IPS-NIHi11 (cell line): ENCODE data around the gene ARHGEF10L.

Experiments used
- DNase-seq: peaks from one replicate; pipeline ENCODE4 v3.0.0; 2012; ENCODE audit warnings: mixed read lengths, low spot score

The ARHGEF10L gene

DNA sequence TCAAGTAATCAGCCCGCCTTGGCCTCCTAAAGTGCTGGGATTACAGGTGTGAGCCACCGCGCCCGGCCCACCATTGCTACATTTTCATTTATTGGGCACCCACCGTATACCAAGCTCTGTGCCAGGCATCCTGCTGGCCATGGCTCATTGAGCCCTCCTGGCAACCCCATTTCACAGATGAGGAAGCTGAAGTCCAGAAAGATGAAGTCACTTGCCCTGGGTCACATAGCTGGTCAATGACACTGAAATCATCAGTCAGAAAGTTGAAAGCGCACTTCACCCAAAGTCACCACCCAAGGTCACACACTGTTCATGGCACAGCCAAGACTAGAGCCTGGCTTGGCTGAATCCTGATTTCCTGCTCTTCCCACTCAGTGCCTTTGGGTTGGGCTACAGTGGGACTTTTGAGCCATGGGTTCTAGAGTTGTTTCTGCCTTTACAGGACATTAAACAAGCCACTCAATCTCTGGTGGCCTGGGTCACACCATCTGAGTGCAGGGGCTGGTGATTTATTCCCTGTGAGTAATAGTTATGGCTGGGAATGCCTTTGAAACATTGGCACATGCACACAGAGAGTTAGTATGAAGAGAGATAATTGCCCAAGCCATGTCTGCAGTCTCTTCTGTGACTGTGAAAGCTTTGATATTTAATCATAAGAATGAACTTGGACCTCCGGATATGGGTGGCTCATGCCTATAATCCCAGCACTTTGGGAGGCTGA is 16.0 kb upstream of the ARHGEF10L start:
- no peak for DNase-seq

DNA sequence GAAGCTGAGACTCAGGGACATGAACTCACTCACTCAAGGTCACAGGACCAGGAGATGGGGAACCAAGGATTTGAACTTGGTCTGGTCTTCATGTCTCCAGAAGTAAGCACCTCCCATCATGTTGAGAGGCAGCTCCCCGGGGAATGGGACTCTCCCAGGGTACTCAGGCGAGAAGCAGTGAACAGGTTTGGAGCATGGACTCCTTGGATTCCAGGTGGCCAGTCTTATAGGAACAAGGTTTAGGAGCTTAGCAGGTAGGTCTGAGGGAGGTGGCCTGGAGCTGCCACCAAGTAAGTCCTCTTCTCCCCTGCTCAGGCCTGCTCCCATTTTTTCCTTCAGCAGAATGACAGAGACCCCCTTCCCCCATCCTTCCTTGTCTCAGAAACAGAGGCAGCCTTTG is 14.9 kb upstream of the ARHGEF10L start:
- DNase-seq = no peak

DNA sequence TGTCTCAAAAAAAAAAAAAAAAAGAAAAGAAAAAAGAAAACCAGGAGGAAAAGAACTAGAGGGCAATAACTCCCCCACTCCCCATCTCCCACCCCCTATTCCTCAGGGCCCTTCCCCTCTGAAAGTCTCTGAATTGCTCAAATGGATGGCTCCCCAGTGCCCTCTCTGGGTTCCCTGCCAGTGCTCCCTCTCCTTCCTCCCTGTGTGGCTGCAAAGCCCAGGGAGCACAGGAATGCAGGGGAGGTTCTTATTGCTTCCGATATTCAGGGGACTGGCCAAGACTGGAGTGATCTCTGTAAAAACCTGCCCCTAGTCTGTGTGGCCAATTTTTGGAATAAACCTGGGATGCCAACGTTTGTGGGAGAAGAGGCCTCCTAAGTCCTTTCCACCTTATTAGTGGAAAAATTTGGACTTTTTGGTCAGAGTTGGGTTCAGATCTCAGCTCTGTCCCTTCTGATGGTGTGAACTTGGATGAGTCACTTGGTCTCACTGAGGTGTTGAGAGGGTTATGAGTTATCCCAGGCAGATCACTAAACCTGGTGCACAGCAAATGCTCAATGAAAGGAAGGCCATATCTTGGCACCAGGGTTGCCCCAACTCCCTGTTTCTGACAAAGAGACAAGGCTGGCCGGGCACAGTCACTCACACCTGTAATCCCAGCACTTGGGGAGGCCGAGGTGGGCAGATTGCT is 13.4 kb upstream of the ARHGEF10L start:
- no peak for DNase-seq

DNA sequence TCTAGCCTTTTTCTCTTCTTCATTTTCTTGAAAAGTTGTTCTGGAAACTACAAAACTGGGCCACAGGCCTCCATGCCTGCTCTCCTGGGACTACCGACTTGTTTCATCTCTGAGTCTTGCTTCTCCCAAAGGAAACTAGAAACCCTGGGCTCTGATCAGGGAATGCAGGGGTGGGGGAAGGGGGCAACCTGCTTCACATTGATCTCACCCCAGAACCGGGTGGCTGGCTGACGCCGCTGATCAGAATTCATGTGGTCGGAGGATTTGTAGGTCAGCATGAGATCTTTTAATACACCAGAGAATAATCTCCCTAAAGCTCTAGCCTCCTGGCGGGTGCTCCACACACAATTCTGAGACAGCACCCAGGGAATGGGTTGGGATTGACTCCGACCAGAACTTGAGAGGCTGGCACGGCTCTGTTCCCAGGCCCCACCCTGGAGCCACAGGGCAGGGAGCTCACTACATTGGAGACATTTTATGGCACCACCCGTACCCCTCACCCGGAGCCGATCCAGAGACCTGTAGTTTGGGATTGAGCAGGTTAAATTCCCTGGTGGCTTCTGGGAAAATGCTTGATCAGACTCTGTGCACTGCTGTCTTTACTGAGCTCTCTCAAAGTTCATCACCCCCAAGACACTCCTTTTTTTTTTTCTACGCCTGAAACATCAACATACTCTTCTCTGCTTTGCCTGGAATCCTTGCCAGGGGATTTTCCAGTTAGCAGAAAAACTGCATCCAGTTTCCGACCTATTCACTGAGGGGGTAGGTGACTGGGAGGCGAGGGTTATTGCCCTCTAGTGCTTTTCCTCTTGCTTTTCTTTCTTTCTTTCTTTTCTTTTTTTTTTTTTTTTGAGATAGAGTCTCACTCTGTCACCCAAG is 12.2 kb upstream of the ARHGEF10L start:
- no peak for DNase-seq

DNA sequence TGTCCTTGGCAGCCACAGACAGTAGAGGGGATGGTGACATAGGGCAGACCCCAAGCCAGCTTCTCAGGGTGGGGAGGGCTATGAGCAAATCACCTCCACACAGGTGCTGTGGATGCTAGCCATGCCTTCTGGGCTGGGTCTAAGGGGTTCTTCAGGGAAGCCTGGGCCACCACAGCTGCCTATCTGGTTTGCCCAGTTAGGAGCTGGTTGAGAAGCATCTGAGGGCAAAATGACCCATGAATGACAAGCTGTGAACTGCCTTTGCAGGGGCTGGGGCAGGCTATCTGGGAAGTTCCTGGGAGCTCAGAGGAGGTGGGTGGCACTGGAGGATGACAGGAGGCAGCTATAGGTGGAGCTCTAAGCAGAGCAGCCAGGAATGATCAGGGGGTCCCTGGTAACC is 10.1 kb upstream of the ARHGEF10L start:
- DNase-seq = no peak

DNA sequence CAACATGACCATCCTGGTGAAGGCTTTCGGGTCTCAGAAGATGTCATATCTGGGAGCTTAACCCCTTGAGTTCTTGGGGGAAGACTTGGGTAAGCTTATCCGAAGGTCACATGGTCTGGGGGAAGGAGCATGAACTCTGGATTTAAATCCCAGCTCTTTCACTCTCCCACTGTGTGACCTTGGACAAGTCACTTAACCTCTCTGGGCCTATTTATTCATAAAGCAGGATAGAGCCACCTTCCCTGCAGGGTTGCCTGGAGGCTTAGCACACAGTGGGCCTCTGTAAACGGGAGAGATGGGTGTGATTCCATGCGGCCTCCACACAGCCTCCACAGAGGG is 8.2 kb upstream of the ARHGEF10L start:
- DNase-seq = no peak

DNA sequence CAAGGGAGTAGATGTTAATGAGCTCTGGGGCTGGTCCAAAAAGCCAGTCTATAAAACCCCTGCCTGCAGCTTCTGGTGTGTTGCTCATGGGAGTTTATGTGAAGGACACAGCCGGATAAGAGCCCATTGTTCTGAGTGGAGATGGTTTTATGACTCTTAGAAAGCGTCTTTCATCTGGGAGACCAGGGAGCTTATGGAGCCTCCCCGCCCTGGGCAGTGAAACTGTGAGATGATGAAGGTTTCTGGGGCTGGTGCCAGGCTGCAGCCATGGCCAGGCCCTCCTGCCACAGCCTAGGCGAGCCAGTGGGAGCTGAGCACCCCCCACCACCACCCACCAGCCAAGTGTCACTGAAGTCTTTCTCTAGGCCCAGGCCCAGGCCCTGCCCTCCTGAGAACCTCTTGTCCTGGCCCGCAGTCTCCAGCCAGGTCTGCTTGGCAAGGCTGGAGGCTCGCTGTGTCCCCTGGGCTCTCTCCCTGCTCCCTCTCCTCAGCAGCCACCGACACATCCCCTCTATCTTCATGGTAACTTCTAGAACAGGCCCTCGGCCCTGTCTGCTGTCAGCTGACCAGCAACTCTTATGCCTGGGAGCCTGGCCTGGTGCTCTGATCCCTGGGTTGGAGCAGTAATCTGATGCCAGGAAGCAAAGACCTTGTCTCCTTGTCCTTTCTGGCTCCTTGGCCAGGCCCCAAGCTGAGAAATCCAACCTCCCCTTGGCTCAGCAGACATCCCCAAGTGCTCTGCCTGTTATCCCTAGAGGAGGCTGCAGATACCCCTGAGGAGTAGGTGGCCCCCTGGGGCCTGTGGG is 7.6 kb upstream of the ARHGEF10L start:
- peak; percentile 33 for DNase-seq

DNA sequence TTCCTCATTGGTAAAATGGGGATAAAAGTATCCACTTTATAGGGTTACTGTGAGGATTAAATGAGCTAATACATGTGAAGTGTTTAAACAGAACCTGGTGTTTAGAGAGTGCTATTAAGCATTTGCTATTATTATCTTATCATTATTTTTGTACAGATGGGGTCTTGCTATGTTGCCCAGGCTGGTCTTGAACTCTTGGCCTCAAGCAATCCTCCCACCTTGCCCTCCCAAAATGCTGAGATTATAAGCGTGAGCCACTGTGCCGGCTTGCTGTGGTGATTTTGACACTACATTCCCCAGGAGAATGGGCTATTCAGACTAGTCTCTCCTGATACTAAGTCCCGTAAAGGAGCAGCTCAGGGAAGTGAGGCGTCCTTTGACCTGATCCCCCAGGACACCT is 6.3 kb upstream of the ARHGEF10L start:
- no peak for DNase-seq

DNA sequence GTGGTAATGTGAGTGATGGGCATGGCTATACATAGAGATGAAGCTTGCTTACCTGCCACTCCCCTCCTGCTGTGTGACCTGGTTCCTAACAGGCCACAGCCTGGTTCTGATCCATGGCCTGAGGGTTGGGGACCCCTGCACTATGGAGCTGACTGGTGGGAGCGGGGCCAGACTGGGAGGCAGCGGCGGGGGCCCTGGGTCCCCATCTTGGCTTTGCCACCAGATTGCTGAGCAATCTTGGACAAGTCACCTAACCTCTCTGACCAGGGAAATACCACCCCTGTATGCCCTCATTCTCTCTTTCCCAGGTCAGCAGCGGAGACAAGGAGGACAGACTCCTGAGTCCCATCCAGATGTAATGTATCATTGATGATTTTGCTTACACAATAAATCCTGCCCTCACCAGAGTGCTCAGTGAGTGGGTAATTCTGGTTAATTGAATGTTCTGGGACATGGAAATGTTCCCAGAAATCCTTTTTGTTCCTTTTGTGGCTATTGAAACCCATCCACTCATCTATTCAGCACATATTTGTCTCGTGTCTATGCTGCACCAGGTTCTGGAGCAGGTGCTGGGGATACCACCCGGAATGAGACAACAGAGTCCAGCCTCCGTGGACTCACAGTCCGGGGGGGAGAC is 4.1 kb upstream of the ARHGEF10L start:
- DNase-seq = no peak

DNA sequence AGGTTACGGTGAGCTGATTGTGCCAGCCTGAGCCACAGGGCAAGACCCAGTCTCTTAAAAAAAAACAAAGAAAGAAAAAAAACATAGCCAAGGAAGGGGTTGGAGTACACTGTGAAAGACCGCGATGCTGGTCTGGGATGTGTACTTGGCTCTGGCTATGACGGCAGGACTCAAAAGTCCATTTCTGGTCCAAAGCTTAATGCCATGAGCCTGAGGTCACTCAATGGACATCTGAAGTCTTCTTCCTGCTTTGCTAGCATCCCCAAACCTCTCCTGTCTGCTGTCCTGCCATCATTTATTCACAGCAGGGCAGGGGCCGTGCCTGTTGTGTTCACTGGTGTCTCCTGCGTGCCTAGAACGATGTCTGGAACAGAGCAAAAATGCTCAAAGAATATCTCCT is 1.5 kb upstream of the ARHGEF10L start:
- no peak for DNase-seq

DNA sequence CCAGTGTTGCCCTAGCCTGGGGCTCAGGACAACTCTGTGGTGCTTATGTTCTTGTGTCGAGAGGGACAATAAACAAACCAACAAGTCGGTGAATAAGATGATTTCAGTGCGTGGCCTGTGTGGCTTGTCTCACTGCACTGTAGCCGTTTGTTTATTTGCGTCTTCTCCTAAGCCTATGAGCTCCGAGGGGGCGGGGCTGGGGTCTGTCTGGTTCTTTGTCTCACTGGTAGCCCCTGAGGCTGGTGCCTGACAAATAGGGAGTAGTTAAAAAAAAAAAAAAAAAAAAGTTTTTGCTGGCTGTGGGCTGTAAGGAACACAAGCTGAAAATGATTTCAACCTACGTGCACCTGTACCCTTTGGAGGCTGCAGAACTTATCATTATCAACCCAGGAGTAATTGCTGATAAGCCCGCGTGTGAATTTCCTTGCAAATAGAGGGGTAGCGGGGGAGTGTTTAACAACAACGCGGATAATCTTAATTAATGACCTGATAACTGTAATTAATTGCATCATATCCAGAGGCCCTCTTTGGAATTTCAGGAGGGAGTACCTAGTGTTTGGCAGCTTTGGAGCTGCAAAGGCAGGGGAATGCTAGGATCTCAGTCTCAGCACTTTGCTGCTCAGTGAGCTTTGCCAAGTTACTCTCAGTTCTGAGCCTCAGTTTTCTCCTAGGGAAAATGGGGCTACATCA is 925 bp upstream of the ARHGEF10L start:
- DNase-seq = peak; percentile 83

DNA sequence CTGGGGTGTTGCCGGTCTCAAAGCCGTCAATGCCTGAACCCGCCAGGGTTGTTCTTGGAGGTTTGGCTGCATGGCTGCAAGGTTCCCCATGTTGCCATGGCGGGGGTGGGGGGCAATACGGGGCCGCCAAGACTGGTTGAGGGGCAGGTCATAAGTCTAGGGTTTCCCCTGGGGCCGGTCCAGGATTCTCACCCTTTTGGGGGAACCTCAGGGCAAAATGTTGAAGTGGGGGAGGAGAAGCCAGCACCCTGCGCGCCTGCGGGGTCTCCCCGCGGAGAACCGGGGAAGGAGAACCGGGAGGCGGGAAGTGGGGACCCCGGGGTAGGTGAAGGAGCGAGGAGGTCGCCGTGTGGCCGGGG is 401 bp upstream of the ARHGEF10L start:
- DNase-seq = peak; percentile 25

DNA sequence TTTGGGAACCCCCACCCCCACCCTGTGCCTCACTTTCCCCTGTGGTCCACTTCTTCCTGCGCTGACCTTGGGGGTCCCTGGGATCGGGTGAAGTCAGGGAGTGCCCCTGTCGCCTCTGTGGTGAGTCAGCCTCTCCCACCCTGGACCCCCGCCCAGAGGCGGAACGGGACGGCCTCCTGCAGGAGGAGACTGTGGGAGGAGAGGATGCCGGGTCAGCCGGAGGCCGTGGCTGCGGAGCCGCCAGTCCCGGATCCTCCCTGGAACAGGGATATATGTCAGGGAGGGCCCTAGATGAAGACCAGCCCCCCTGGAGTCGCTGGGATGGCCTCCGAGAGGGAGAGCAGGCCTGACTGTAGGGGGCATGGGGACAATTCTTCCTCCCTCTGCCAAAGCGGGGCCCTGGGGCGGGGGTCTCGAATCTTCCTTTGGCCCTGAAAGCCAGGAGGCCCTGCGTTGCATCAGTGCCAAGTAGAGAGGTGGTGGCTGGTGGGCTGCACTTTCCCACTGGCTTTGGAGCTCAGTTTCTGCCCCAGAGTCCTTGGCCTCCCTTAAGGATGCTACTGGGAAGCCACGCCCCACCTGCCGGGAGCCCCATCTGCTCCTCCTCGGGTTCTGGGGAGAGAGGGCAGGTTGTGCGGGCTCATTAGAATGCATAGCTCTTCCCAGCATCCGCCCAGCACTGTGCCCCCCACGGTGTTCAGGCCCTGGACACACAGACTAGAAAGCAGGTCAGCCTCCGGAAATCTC is 930 bp downstream of the ARHGEF10L start:
- DNase-seq = peak; percentile 76

DNA sequence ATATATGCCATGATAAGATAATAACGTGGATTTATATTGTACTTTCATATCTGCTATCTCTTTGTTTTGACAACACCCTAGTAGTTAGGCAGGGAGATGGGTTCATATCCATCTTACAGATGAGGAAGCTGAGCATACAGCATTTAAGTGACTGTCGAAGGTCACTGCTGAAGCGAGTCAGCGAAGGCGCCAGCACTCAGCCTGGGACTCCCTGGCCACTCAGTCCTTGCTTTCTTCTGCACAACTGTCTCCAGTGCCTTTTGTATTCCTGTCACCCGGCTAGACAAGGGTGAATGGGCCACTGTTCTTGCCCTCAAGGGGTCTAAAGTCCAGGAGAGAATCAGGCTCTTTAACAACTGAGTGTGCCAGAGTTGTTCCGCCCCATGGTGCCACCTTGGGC is 3.1 kb downstream of the ARHGEF10L start:
- no peak for DNase-seq

DNA sequence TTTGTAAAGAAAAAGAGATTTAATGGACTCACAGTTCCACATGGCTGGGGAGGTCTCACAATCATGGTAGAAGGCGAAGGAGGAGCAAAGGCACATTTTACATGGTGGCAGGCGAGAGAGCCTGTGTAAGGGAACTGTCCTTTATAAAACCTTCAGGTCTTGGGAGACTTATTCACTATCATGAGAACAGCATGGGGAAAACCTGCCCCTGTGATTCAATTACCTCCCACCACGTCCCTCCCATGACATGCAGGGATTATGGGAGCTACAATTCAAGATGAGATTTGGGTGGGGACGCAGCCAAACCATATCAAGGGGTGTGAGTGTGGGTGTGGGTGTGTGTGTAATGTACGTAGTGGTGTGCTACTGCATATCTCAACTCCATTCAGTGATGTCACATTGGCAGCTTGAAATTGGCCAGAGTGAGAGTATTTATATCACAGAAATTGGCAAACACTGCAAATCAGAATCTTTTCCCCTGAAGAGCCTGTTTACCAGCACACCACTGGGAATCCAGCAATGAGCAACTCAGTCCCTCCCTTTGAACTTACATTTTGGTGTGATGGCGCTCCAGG is 5.4 kb downstream of the ARHGEF10L start:
- no peak for DNase-seq

DNA sequence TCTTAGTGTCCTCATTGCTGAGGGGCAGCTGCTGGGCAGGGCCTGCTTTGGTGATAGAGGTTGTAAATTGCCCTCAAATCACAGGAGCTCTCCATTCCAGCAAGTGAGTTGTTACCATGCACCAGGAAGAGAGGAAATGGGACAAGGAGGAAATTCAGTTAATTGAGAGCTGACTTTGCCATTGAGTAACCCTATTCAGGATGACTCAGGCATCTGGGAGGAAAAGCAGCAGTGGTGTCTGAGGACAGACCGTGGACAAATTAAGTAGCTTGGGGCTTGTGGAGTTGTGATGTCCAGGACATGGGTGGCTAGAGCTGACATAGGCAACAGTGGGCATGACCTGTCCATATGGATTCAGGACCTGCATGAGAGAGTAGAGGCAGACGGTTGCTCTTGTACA is 5.9 kb downstream of the ARHGEF10L start:
- no peak for DNase-seq

DNA sequence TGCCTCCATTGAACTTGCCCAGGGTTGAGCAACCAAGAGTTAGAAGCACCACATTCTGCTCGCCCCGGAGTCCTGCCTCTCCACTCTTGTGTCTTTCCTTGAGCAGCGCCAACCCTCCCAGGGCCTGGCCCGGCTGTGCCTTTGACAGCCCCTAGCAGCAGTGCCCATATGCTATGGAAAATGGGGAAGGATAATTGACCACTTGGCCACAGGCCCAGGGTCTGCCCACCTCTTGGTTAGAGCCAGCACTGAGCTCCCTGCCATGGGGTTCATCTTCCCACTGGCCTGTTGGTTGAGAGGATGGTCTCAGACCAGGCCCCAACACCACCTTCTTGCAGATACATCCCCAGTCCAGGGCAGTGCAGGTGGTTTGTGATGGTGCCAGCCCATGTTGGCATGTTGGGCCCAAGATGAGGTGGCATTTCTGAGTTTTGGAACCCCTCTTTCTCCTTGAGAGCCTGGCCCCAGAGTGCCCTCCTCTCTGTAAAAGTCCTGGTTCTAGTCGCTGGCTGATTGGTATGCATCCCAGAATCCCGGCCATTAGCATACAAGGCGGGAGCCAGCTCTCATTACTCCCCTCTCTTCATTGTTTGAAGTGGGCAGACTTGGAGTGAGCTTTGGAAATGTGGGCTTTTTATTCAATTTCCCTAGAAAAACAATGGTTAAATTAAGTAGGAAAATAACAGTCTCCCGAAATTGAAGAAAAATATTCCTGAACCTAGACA is 7.6 kb downstream of the ARHGEF10L start:
- DNase-seq = peak; percentile 61

DNA sequence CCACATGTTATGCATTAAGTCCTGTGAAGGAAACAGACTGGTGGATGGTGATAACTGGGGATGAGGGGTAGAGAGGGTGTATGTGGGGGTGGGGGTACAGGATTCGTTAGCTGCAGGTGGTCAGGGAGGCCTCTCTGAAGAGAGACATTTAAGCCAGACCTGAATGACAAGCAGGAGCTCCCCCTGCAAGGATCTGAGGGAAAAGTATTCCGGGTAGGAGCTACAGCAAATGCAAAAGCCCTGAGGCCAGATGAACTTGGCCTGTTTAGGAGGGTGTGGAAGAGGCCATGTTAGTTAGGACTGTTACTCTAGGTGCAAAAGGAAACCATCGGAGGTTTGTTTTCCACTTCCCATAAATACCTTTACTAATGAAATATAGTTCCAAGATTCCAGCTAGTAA is 9.9 kb downstream of the ARHGEF10L start:
- DNase-seq = no peak
